ENCODE data around the gene WBP1L.

- TF ChIP-seq, protein P1, sequence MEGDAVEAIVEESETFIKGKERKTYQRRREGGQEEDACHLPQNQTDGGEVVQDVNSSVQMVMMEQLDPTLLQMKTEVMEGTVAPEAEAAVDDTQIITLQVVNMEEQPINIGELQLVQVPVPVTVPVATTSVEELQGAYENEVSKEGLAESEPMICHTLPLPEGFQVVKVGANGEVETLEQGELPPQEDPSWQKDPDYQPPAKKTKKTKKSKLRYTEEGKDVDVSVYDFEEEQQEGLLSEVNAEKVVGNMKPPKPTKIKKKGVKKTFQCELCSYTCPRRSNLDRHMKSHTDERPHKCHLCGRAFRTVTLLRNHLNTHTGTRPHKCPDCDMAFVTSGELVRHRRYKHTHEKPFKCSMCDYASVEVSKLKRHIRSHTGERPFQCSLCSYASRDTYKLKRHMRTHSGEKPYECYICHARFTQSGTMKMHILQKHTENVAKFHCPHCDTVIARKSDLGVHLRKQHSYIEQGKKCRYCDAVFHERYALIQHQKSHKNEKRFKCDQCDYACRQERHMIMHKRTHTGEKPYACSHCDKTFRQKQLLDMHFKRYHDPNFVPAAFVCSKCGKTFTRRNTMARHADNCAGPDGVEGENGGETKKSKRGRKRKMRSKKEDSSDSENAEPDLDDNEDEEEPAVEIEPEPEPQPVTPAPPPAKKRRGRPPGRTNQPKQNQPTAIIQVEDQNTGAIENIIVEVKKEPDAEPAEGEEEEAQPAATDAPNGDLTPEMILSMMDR (IDR thresholded peaks at IDR 0.05; ENCODE audit: insufficient read depth, low read length), result no peak
- TF ChIP-seq GABPA (IDR thresholded peaks at IDR 0.05; ENCODE audit: low read depth) (no peak), POLR2AphosphoS5 (IDR thresholded peaks at IDR 0.05; ENCODE audit: low read depth) (no peak), SPI1 (IDR thresholded peaks at IDR 0.05; ENCODE audit: borderline replicate concordance, low read depth) (no peak; the same call in 1 of the 2 replicates)
- TF ChIP-seq, protein P2, sequence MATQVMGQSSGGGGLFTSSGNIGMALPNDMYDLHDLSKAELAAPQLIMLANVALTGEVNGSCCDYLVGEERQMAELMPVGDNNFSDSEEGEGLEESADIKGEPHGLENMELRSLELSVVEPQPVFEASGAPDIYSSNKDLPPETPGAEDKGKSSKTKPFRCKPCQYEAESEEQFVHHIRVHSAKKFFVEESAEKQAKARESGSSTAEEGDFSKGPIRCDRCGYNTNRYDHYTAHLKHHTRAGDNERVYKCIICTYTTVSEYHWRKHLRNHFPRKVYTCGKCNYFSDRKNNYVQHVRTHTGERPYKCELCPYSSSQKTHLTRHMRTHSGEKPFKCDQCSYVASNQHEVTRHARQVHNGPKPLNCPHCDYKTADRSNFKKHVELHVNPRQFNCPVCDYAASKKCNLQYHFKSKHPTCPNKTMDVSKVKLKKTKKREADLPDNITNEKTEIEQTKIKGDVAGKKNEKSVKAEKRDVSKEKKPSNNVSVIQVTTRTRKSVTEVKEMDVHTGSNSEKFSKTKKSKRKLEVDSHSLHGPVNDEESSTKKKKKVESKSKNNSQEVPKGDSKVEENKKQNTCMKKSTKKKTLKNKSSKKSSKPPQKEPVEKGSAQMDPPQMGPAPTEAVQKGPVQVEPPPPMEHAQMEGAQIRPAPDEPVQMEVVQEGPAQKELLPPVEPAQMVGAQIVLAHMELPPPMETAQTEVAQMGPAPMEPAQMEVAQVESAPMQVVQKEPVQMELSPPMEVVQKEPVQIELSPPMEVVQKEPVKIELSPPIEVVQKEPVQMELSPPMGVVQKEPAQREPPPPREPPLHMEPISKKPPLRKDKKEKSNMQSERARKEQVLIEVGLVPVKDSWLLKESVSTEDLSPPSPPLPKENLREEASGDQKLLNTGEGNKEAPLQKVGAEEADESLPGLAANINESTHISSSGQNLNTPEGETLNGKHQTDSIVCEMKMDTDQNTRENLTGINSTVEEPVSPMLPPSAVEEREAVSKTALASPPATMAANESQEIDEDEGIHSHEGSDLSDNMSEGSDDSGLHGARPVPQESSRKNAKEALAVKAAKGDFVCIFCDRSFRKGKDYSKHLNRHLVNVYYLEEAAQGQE (IDR thresholded peaks at IDR 0.05; ENCODE audit: insufficient replicate concordance, low read depth), result no peak
Observed at GRCh38 chr10:102795453-102796406, 52.0 kb downstream of the WBP1L start.

All from HL-60 (cell line).